Measurements from ENCODE around the gene MBTD1.

MBTD1 gene

DNA sequence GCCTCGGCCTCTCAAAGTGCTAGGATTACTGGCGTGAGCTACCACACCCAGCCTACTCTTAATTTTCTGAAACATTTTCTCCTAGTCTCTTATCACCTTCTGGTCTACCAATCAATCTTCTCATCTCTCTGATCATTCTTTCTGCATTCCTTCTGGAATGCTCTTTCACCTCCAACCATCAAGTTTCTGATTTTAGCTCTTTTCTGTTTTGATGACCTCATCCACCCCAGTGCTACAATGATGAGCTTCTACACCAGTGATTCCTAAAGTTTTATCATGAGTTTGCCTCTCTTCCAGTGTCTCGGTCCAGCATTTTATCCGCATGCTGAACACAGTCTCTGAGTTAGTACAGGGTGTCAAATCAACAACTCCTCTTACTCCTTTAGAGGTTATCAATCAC is 62.1 kb downstream of the MBTD1 start:
- ChIA-PET CTCF (no interaction called here), POLR2A (no interaction called here)
- TF ChIP-seq FOXA1 (IDR thresholded peaks at IDR 0.05): no peak
- TF ChIP-seq ZNF384 (IDR thresholded peaks at IDR 0.05): no peak
- TF ChIP-seq FOXK2 (IDR thresholded peaks at IDR 0.05): no peak
- no peak for TF ChIP-seq SP1 (IDR thresholded peaks at IDR 0.05)
- TF ChIP-seq BHLHE40 (IDR thresholded peaks at IDR 0.05; ENCODE audit: borderline replicate concordance): no peak
- TF ChIP-seq FOXM1 (IDR thresholded peaks at IDR 0.05; ENCODE audit: borderline replicate concordance): no peak
- TF ChIP-seq CTBP1 (IDR thresholded peaks at IDR 0.05; ENCODE audit: borderline replicate concordance): no peak
- no peak for TF ChIP-seq HDGF (IDR thresholded peaks at IDR 0.05; ENCODE audit: borderline replicate concordance)
- TF ChIP-seq ARNT (IDR thresholded peaks at IDR 0.05): no peak
- no peak for TF ChIP-seq LEF1 (IDR thresholded peaks at IDR 0.05; ENCODE audit: borderline replicate concordance)
- no peak for DNase-seq (ENCODE audit: extremely low spot score)

DNA sequence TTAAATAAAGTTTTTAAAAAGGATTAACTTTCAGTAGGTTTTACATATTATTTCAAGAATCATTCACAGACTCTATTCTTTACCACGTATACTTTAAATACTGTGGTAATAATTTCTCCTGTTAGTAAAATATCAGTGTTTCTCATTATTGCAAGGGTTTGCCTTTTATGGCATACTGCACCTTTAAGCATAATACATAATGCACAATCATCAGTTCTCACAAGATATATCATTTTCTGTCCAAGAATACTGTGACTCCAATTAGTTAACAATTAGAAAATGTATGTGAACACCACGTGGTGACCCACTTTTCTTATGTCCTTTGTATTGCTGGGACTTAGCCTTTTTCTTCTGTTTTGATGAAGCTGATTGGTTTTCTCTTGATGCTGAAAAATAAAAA is 68.0 kb downstream of the MBTD1 start:
- CTCF ChIA-PET: no interaction called here
- DNase-seq (ENCODE audit: extremely low spot score): no peak
- POLR2A ChIA-PET: no interaction called here
- TF ChIP-seq SP1 (IDR thresholded peaks at IDR 0.05) (no peak), ARNT (IDR thresholded peaks at IDR 0.05) (no peak), TARDBP (IDR thresholded peaks at IDR 0.05) (no peak), NFRKB (IDR thresholded peaks at IDR 0.05) (no peak), FOXA1 (IDR thresholded peaks at IDR 0.05) (no peak), L3MBTL2 (conservative IDR thresholded peaks at IDR 0.05) (no peak), BHLHE40 (IDR thresholded peaks at IDR 0.05; ENCODE audit: borderline replicate concordance) (no peak), FOXM1 (IDR thresholded peaks at IDR 0.05; ENCODE audit: borderline replicate concordance) (no peak), SUZ12 (IDR thresholded peaks at IDR 0.05) (no peak), LEF1 (IDR thresholded peaks at IDR 0.05; ENCODE audit: borderline replicate concordance) (no peak), FOXK2 (IDR thresholded peaks at IDR 0.05) (no peak), ELF4 (IDR thresholded peaks at IDR 0.05) (no peak), HDGF (IDR thresholded peaks at IDR 0.05; ENCODE audit: borderline replicate concordance) (no peak), ZNF384 (IDR thresholded peaks at IDR 0.05) (no peak), CTBP1 (IDR thresholded peaks at IDR 0.05; ENCODE audit: borderline replicate concordance) (no peak)
- TF ChIP-seq, protein P1, sequence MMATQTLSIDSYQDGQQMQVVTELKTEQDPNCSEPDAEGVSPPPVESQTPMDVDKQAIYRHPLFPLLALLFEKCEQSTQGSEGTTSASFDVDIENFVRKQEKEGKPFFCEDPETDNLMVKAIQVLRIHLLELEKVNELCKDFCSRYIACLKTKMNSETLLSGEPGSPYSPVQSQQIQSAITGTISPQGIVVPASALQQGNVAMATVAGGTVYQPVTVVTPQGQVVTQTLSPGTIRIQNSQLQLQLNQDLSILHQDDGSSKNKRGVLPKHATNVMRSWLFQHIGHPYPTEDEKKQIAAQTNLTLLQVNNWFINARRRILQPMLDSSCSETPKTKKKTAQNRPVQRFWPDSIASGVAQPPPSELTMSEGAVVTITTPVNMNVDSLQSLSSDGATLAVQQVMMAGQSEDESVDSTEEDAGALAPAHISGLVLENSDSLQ (IDR thresholded peaks at IDR 0.05): no peak

DNA sequence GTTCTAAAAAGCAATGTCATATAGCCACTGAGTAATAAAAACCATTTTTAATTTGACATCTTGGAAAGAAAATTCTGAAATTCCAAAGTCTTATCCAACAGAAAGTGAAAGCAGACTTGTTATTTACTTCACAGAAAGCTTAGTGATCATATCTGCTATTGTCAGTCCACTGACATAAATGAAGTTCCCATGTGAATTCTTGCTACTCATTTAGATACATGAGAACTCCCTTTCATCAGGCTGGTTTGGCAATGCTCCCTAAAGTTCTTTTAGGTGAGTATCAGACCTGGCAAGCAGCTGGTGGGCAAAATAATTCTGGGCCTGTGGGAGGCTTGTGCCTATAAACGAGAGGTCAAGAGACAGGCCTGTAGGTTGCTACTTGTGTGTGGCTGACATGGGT is 70.2 kb downstream of the MBTD1 start:
- ChIA-PET CTCF (no interaction called here), POLR2A (no interaction called here)
- no peak for DNase-seq (ENCODE audit: extremely low spot score)
- TF ChIP-seq FOXA1 (IDR thresholded peaks at IDR 0.05): no peak
- TF ChIP-seq HDGF (IDR thresholded peaks at IDR 0.05; ENCODE audit: borderline replicate concordance): no peak
- no peak for TF ChIP-seq LEF1 (IDR thresholded peaks at IDR 0.05; ENCODE audit: borderline replicate concordance)
- TF ChIP-seq SUZ12 (IDR thresholded peaks at IDR 0.05): no peak
- no peak for TF ChIP-seq TARDBP (IDR thresholded peaks at IDR 0.05)

DNA sequence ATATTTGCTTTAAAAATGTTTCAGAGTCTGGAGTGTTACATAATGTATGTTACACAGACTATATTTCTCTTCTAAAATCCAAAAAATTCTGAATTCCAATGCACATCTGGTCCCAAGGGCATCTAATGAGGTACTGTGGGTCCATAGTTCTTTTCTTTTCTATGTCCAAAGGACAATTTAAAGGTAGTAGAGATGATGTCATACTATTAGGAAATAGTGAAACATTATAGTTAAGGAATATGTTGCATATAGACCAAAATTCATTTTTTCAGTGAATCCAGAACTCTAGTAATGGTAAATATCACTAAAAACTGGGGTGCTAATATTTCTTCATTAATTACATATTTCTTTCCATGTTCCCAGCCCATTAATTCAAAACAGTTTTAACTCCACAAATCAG is 70.7 kb downstream of the MBTD1 start:
- TF ChIP-seq LEF1 (IDR thresholded peaks at IDR 0.05; ENCODE audit: borderline replicate concordance) (no peak), FOXK2 (IDR thresholded peaks at IDR 0.05) (no peak), FOXM1 (IDR thresholded peaks at IDR 0.05; ENCODE audit: borderline replicate concordance) (no peak), SUZ12 (IDR thresholded peaks at IDR 0.05) (no peak), CTBP1 (IDR thresholded peaks at IDR 0.05; ENCODE audit: borderline replicate concordance) (no peak), NFRKB (IDR thresholded peaks at IDR 0.05) (no peak), BHLHE40 (IDR thresholded peaks at IDR 0.05; ENCODE audit: borderline replicate concordance) (no peak), SP1 (IDR thresholded peaks at IDR 0.05) (no peak), L3MBTL2 (conservative IDR thresholded peaks at IDR 0.05) (no peak), FOXA1 (IDR thresholded peaks at IDR 0.05) (no peak), ZNF384 (IDR thresholded peaks at IDR 0.05) (no peak)
- TF ChIP-seq, protein P1 (IDR thresholded peaks at IDR 0.05): no peak
- DNase-seq (ENCODE audit: extremely low spot score): no peak
- ChIA-PET CTCF (no interaction called here), POLR2A (no interaction called here)

DNA sequence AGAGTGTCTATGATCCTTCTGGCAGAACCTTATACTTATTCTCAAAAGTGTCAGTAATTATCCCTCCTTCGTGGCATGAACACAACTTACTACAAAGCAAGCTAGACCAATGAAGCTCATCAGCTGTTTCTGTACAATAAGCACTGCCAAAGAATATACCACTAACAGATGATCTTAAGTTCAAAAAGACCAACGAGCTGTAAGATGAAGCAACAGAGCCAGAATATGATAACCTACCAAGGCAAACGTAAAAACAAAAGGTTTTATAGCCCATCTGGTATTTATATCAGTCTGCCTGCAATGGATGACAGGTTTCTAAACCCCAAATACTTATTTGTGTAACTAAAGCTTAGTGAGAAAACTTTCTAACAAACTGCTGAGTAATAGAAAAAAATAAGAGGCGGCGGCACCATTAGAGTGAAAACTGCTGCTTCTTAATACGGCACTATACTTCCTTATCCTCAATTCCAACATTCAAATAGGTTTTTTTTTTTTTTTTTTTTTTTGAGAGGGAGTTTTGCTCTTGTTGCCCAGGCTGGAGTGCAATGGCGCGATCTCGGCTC is 71.5 kb downstream of the MBTD1 start:
- no peak for TF ChIP-seq HDGF (IDR thresholded peaks at IDR 0.05; ENCODE audit: borderline replicate concordance)
- no peak for TF ChIP-seq SP1 (IDR thresholded peaks at IDR 0.05)
- TF ChIP-seq LEF1 (IDR thresholded peaks at IDR 0.05; ENCODE audit: borderline replicate concordance): no peak
- no peak for DNase-seq (ENCODE audit: extremely low spot score)
- CTCF ChIA-PET: no interaction called here
- POLR2A ChIA-PET: no interaction called here

DNA sequence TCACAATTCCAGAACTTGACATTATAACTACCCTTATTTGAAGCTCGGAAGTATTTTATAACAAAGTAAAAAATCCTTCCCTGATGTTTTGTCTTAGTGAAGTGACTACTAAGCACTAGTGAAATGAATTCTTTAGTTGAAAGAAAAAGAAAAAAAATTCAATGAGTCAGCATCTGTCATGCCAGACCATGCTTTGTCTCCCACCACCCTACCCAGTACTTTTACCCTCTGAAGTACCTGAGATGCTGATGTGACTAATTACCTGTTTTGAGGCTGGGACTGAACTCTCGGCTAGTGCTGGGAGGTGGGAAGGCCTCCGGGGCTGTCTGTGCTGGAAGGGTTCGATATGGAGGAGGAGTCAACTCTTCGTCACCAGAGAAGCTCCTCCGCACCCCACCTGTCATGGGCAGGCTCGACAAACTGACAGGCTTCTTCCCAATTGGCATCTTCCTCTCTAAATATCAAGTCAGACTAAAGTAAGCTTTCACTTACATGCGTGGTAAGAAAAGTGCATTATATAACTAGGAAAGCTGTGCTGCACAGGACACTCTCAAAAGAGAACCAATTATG is 74.0 kb downstream of the MBTD1 start:
- ChIA-PET POLR2A (no interaction called here), CTCF (interaction anchor here (0.6 kb wide), 1 partner anchor 30 kb away, joined by 5 read pairs; no protein-coding TSS in a partner anchor)
- no peak for DNase-seq (ENCODE audit: extremely low spot score)
- no peak for TF ChIP-seq ELF4 (IDR thresholded peaks at IDR 0.05)
- no peak for TF ChIP-seq HDGF (IDR thresholded peaks at IDR 0.05; ENCODE audit: borderline replicate concordance)
- TF ChIP-seq LEF1 (IDR thresholded peaks at IDR 0.05; ENCODE audit: borderline replicate concordance): no peak
- TF ChIP-seq FOXK2 (IDR thresholded peaks at IDR 0.05): no peak
- TF ChIP-seq ARNT (IDR thresholded peaks at IDR 0.05): no peak
- TF ChIP-seq FOXA1 (IDR thresholded peaks at IDR 0.05): no peak
- no peak for TF ChIP-seq CTBP1 (IDR thresholded peaks at IDR 0.05; ENCODE audit: borderline replicate concordance)
- TF ChIP-seq ZNF384 (IDR thresholded peaks at IDR 0.05): no peak
- no peak for TF ChIP-seq L3MBTL2 (conservative IDR thresholded peaks at IDR 0.05)
- TF ChIP-seq BHLHE40 (IDR thresholded peaks at IDR 0.05; ENCODE audit: borderline replicate concordance): no peak
- no peak for TF ChIP-seq TARDBP (IDR thresholded peaks at IDR 0.05)

DNA sequence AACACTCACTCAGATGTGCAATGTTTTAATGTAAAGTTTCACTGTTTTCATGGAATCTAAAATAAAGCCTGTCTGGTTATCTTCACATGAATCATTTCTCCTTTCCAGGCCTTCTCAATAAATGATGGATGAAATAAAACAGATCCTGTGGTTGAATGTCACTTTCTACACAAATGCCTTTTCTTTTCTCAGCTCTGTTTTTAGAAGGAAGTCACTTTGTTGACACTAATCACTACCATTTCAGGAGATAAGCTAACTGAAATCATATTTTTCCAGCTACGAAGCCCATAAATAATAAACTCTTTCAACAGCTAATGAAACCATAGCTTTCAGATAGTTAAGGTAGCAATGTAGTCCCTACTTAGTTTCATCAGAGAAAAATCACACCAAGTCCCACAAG is 75.7 kb downstream of the MBTD1 start:
- ChIA-PET CTCF (no interaction called here), POLR2A (no interaction called here)
- TF ChIP-seq SP1 (IDR thresholded peaks at IDR 0.05) (no peak), ZNF384 (IDR thresholded peaks at IDR 0.05) (no peak), L3MBTL2 (conservative IDR thresholded peaks at IDR 0.05) (no peak), LEF1 (IDR thresholded peaks at IDR 0.05; ENCODE audit: borderline replicate concordance) (no peak), SUZ12 (IDR thresholded peaks at IDR 0.05) (no peak), FOXM1 (IDR thresholded peaks at IDR 0.05; ENCODE audit: borderline replicate concordance) (no peak), ELF4 (IDR thresholded peaks at IDR 0.05) (no peak), FOXK2 (IDR thresholded peaks at IDR 0.05) (no peak), NFRKB (IDR thresholded peaks at IDR 0.05) (no peak), HDGF (IDR thresholded peaks at IDR 0.05; ENCODE audit: borderline replicate concordance) (no peak), FOXA1 (IDR thresholded peaks at IDR 0.05) (no peak), CTBP1 (IDR thresholded peaks at IDR 0.05; ENCODE audit: borderline replicate concordance) (no peak), ARNT (IDR thresholded peaks at IDR 0.05) (no peak), BHLHE40 (IDR thresholded peaks at IDR 0.05; ENCODE audit: borderline replicate concordance) (no peak), TARDBP (IDR thresholded peaks at IDR 0.05) (no peak)
- TF ChIP-seq, protein P1 (IDR thresholded peaks at IDR 0.05): no peak
- DNase-seq (ENCODE audit: extremely low spot score): no peak

All from HEK293T (cell line).